Retinal pigment epithelial cell (primary cell): Measurements from ENCODE around the gene CATSPERD.
"Not testable (repeated sequence)": the region's sequence is repeated elsewhere in the genome, so short reads cannot be mapped to it uniquely, and the experiment has no call there.

Experiments
- DNase-seq: peaks from one replicate; pipeline ENCODE4 v3.0.0-alpha.2; 2010; ENCODE audit warnings: low read depth
- H3K4me3 ChIP-seq: 2 replicates; pipeline ENCODE4 v1.5.1; 2011; ENCODE audit warnings: mild to moderate bottlenecking, low read length, control low read depth, moderate library complexity
- TF ChIP-seq, protein P1 (sequence below): conservative IDR thresholded peaks from 2 replicates; pipeline ENCODE4 v1.5.1; 2011; ENCODE audit warnings: low read depth, low read length, control low read depth, inconsistent platforms

Gene CATSPERD

DNA sequence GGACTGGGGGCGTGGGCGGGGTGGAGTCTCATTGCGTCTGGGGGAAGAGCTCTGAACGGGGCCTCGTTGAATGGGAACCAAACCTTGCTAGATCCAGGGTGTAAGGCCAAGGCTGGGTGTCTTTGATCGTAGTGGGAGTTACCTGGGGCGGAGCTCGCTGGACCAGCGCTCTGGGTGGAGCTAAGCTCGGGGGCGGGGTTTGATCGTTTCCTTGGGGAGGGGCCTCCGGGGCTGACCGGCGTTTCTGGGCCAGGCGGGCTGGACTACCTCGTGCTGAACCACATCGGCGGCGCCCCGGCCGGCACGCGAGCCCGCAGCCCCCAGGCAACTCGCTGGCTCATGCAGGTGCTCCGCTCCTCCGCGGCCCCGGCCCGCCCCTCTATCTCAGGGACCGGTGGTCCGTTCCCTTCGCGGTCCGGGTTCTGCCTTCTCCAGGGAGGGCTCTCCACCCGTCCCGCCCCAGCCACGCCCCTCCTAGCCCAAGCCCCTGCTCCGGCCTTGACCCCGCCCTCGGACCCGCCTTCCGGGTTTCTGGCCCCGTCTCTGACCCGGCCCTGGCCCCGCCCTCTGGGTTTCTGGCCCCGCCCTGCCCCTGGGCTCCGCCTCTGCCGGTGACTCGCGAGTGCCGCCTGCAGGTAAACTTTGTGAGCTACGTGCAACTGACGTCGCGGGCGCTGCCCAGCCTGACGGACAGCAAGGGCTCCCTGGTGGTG is 33.6 kb upstream of the CATSPERD start:
- TF ChIP-seq, protein P1, sequence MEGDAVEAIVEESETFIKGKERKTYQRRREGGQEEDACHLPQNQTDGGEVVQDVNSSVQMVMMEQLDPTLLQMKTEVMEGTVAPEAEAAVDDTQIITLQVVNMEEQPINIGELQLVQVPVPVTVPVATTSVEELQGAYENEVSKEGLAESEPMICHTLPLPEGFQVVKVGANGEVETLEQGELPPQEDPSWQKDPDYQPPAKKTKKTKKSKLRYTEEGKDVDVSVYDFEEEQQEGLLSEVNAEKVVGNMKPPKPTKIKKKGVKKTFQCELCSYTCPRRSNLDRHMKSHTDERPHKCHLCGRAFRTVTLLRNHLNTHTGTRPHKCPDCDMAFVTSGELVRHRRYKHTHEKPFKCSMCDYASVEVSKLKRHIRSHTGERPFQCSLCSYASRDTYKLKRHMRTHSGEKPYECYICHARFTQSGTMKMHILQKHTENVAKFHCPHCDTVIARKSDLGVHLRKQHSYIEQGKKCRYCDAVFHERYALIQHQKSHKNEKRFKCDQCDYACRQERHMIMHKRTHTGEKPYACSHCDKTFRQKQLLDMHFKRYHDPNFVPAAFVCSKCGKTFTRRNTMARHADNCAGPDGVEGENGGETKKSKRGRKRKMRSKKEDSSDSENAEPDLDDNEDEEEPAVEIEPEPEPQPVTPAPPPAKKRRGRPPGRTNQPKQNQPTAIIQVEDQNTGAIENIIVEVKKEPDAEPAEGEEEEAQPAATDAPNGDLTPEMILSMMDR = peak; percentile 82
- peak overlapping the region; percentile 45 for H3K4me3 ChIP-seq
- DNase-seq = peak; percentile 60

DNA sequence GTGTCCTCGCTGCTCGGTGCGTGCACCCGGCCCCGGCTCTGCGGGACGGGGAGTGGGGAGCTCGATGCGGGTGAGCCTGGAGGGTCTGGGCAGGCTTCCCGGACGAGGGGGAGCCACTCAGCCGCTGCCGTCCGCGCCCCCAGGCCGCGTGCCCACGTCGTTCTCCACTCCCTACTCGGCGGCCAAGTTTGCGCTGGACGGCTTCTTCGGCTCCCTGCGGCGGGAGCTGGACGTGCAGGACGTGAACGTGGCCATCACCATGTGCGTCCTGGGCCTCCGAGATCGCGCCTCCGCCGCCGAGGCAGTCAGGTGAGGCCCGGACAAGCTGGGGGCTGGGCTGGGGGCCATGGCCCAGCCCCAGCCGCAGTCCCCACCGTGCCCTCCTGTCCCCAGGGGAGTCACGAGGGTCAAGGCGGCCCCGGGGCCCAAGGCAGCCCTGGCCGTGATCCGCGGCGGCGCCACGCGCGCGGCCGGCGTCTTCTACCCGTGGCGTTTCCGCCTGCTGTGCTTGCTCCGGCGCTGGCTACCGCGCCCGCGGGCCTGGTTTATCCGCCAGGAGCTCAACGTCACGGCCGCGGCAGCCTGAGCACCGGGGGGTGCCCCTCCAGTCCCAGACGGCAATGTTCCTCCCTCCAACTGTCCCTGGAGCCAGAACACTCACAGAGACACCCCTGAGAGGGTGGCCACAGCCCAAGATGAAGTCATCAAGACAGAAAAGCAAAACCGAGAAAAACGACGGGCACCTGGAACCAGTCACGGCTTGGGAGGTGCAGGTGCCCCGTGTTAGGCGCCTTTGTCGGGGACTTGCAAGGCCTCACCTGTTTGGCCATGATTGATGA is 32.9 kb upstream of the CATSPERD start:
- peak overlapping the region; percentile 14 for H3K4me3 ChIP-seq
- DNase-seq = no peak
- TF ChIP-seq, protein P1 = no peak

DNA sequence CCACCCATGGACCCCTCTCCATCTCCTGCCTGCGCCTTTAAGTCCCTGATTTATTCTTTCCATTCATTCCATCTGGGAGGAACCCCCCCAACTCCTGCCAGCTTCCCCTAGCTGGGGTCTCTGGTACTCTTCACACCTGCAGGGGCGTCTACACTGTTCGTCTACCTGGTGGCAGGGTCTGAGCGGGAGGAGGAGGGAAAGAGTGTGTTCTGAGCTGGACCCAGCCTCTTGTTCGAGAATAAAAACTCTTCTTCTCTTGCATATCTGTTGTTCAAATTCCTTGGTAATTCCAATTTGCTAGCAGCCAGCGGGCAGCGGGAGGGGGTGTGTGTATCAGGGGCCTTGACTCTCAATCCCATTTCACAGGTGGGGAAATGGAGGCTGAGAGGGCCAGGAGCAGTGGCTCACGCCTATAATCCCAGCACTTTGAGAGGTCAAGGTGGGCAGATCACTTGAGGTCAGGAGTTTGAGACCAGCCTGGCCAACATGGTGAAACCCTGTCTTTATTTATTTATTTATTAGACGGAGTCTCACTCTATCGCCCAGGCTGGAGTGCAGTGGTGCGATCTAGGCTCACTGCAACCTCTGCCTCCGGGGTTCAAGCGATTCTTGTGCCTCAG is 32.1 kb upstream of the CATSPERD start:
- DNase-seq, H3K4me3 ChIP-seq: not testable (repeated sequence)

DNA sequence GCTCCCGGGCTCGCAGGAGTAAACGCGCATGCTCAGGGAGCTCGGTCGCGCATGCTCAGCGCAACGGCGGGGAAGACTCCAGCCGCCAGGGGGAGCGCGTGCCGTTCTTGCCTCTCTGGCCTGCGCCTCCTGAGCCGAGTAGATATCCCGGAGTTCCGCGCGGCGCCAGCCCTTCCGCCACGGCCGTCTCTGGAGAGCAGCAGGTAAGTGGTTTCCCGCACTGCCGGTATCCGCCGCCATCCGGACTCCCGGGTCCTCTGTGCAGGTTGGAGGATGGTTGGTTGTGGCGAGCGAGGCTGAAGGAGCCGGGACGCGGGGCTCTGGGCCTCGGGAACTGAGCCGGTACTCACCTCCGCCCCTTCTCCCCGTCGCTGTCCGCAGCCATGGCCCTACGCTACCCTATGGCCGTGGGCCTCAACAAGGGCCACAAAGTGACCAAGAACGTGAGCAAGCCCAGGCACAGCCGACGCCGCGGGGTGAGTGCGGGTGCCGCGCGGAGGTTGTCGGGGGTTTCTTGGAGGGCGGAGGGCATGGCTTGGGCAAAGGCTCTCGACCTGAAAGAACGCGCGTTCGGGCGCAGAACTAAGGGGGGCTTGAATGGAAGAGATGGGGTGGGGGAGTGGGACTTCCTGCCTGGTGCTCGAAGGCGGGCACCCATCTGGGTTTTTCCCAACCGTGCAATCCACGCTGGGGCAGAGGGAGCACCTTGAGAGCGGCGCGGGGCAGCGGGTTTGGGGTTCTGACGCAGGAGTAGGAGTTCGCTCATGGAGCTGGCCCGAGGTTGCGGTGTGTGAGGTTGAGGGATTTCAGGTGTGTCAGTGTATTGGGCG is 30.1 kb upstream of the CATSPERD start, which contains the start of gene RPL36:
RPL36 (plus strand) TSS at position 171 of the 830 bp plus-strand sequence; CDS start at position 384, 213 bp downstream.
- peak within 1 kb of the TSS; percentile 96 for H3K4me3 ChIP-seq
- peak; percentile 75 for DNase-seq
- TF ChIP-seq, protein P1 = peak; percentile 90

DNA sequence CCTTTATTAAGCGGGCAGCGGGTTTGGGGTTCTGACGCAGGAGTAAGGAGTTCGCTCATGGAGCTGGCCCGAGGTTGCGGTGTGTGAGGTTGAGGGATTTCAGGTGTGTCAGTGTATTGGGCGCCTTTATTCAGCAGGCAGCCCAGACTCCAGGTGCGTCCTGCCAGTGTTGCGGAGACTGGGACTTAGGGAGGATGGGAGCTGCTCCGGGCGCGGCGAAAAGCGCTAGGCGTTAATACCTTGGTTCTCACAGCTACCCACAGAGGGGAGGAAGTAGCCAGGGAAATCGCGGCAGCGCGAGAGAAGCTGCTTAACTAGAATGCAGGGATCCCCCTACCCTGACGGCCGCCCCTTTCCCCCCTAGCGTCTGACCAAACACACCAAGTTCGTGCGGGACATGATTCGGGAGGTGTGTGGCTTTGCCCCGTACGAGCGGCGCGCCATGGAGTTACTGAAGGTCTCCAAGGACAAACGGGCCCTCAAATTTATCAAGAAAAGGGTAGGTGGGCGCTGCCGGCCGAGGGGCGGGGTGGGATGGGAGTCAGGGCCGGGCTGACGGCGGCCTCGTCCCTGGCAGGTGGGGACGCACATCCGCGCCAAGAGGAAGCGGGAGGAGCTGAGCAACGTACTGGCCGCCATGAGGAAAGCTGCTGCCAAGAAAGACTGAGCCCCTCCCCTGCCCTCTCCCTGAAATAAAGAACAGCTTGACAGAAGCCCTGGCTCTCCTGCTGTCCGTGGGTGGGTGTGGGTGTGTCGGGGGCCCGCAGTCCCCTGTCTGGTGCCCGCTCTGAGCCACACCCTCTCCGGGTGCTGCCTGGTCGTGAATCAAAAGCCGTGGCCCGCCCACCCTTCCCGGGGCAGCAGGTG is 29.2 kb upstream of the CATSPERD start:
- peak overlapping the region; percentile 96 for H3K4me3 ChIP-seq
- TF ChIP-seq, protein P1 = no peak
- DNase-seq = no peak

DNA sequence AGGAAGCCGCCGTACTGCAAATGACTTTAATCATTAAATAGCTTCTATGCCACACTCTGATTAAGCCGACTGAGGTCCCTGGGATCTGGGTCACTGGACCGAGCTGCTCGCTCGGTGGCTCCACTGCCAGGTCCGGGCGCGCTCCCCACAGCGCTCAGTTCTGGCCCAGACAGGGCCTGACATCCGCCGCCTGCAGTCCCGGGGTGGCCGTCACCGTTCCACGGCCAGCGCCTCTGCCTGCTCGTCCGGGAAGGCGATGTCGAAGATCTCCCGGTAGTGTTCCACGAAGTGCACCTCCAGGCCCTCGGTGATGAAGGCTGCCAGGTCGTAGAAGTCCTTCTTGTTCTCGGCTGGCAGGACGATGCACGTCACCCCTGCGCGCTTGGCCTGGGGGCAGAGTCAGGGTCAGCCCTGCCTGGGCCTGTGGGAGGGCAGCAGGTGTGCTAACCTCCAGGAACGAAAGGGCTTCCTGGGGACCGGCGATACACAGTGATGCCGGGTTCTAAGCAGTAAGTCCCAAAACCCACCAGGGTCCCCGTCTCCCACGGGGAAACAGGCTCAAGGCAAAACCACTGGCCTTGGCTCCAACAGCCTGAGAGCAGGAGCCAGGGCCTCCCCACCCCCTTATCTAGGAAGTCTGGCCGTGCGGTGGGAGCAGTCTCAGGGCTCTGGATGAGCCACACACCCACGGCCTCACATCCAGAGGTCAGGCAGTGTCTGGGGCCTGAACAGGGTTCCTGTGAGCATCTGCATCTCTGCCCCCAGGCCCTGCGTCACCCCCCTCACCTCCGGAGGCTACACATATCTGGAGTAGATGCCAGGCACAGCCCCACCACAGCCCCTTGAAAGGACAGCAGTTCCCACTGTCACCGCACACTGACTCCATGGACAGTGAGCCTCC is 28.4 kb upstream of the CATSPERD start:
- peak overlapping the region; percentile 96 for H3K4me3 ChIP-seq
- TF ChIP-seq, protein P1 = no peak
- no peak for DNase-seq
